HEK293T (cell line): ENCODE measurements around the gene CDCP2.

ENCODE experiments used
- BHLHE40 ChIP-seq: fragments of 450-650 bp; IDR thresholded peaks from 2 replicates; pipeline ENCODE4 v1.6.1; 2016; ENCODE audit warnings: mild to moderate bottlenecking, moderate library complexity, borderline replicate concordance
- CTBP1 ChIP-seq: fragments of 450-650 bp; IDR thresholded peaks from 2 replicates; pipeline ENCODE4 v1.6.1; 2016; ENCODE audit warnings: borderline replicate concordance
- ELF4 ChIP-seq: fragments of 450-650 bp; IDR thresholded peaks from 2 replicates; pipeline ENCODE4 v1.6.1; 2017; ENCODE audit warnings: antibody characterized with exemption
- FOXK2 ChIP-seq: fragments of 450-650 bp; IDR thresholded peaks from 2 replicates; pipeline ENCODE4 v1.6.1; 2016; ENCODE audit warnings: mild to moderate bottlenecking
- L3MBTL2 ChIP-seq: fragments of 450-650 bp; conservative IDR thresholded peaks from 2 replicates; pipeline ENCODE4 v1.6.1; 2016; ENCODE audit warnings: mild to moderate bottlenecking
- SP1 ChIP-seq: fragments of 450-650 bp; IDR thresholded peaks from 2 replicates; pipeline ENCODE4 v1.6.1; 2017
- TARDBP ChIP-seq: fragments of 450-650 bp; IDR thresholded peaks from 2 replicates; pipeline ENCODE4 v1.6.1; 2016

- TF ChIP-seq FOXK2 = no peak
- no peak for TF ChIP-seq L3MBTL2
- TF ChIP-seq TARDBP = no peak
- no peak for TF ChIP-seq SP1
- no peak for TF ChIP-seq ELF4
- no peak for TF ChIP-seq CTBP1
- no peak for TF ChIP-seq BHLHE40
Observed at GRCh38 chr1:54165146-54165545, 12.3 kb upstream of the CDCP2 start.
